Colonic mucosa (tissue), 4 donors: ENCODE measurements around the gene RFTN1. TPM values are rescaled to one million over a fixed set of nuclear protein-coding genes. Genes with fewer than 3 reads are reported as not detected.

ENCODE experiments used
- DNase-seq: peaks from one replicate; pipeline ENCODE4 v3.0.0-alpha.2; 2020
- H3K27ac ChIP-seq: fragments of 200-600 bp; one replicate; pipeline ENCODE4 v1.8.0; 2021
- H3K27me3 ChIP-seq: fragments of 200-600 bp; one replicate; pipeline ENCODE4 v1.8.0; 2021
- H3K36me3 ChIP-seq: fragments of 200-600 bp; one replicate; pipeline ENCODE4 v1.8.0; 2021
- H3K4me1 ChIP-seq: fragments of 200-600 bp; one replicate; pipeline ENCODE4 v1.8.0; 2021; ENCODE audit warnings: mild to moderate bottlenecking
- H3K4me3 ChIP-seq: fragments of 200-600 bp; one replicate; pipeline ENCODE4 v1.8.0; 2021
- H3K9ac ChIP-seq, 2 donors: one replicate each; pipeline ENCODE4 v1.7.0; 2013; ENCODE audit warnings: control low read depth in 2 of 2, low read depth in 2 of 2, low read length in 2 of 2
- H3K9me3 ChIP-seq: fragments of 200-600 bp; one replicate; pipeline ENCODE4 v1.8.0; 2021
- CTCF ChIP-seq: fragments of 200-600 bp; IDR thresholded peaks from one replicate; pipeline ENCODE4 v1.8.0; 2022; ENCODE audit warnings: antibody characterized with exemption, mild to moderate bottlenecking
- intact Hi-C: fragments of 100-400 bp; cut with DNase I; formaldehyde crosslinking; loops from one replicate; pipeline ENCODE4 v1.14.1; 2022
- total RNA-seq, 2 donors: library from RNA; stranded (reverse); fragmentation: NEBNext Ultra II Directional in 1 of 2; extraction: Animal tissue kit (Norgen Biotek cat#: 25700) in 1 of 2; gene quantifications; one replicate each; pipeline ENCODE4 v1.2.1, GENCODE V29; 2021
- donor health status: healthy.
- donor health status: DM: no; HTN: no; CAD: no.
- donor health status: DM: no; HTN: no; CAD: no.

The RFTN1 gene
- total RNA-seq, 2 donors from 2014 or later, result 4.0 to 10.2 TPM

- TF ChIP-seq CTCF, result no peak
- no peaks in the 10 kb centered on the region for H3K36me3 ChIP-seq
- no peak overlapping the region for H3K27ac ChIP-seq
- peak; percentile 14 for DNase-seq
- intact Hi-C loops, result no loop called here
- H3K4me3 ChIP-seq, result no peak overlapping the region
- no peaks in the 10 kb centered on the region for H3K27me3 ChIP-seq
- no peaks in the 10 kb centered on the region for H3K4me1 ChIP-seq
- H3K9me3 ChIP-seq, result no peaks in the 10 kb centered on the region
- no peak overlapping the region for H3K9ac ChIP-seq
These were observed 203.9 kb downstream of the RFTN1 start for GRCh38 chr3:16309558-16309957.

GRCh38 chr3:16308727-16309126 lies 204.8 kb downstream of the RFTN1 start:
- Histone ChIP-seq H3K9me3 (no peaks in the 10 kb centered on the region), H3K27me3 (no peaks in the 10 kb centered on the region), H3K4me3 (no peak overlapping the region), H3K27ac (no peak overlapping the region), H3K9ac (no peak overlapping the region), H3K36me3 (no peaks in the 10 kb centered on the region), H3K4me1 (no peaks in the 10 kb centered on the region)
- intact Hi-C loops, result no loop called here
- TF ChIP-seq CTCF, result no peak
- DNase-seq, result no peak

- Histone ChIP-seq H3K9me3 (no peaks in the 10 kb centered on the region), H3K27ac (no peak overlapping the region), H3K4me1 (no peaks in the 10 kb centered on the region), H3K4me3 (no peak overlapping the region), H3K9ac (no peak overlapping the region), H3K36me3 (no peaks in the 10 kb centered on the region), H3K27me3 (no peaks in the 10 kb centered on the region)
- DNase-seq, result peak; percentile 2
- TF ChIP-seq CTCF, result no peak
- intact Hi-C loops, result no loop called here
These were observed 205.5 kb downstream of the RFTN1 start for GRCh38 chr3:16307832-16308531.

- Histone ChIP-seq H3K4me3 (no peak overlapping the region), H3K4me1 (no peaks in the 10 kb centered on the region), H3K36me3 (no peaks in the 10 kb centered on the region), H3K9ac (peak overlapping the region in 1 of 2 donors; percentile 35), H3K27ac (no peak overlapping the region), H3K27me3 (no peaks in the 10 kb centered on the region), H3K9me3 (no peaks in the 10 kb centered on the region)
- DNase-seq, result no peak
- TF ChIP-seq CTCF, result no peak
- intact Hi-C loops, result no loop called here
These were observed 208.4 kb downstream of the RFTN1 start for GRCh38 chr3:16305111-16305541.

- H3K4me3 ChIP-seq, result no peak overlapping the region
- no peak for DNase-seq
- no peaks in the 10 kb centered on the region for H3K27me3 ChIP-seq
- no peaks in the 10 kb centered on the region for H3K9me3 ChIP-seq
- no peaks in the 10 kb centered on the region for H3K4me1 ChIP-seq
- intact Hi-C loops, result no loop called here
- no peak overlapping the region for H3K27ac ChIP-seq
- no peaks in the 10 kb centered on the region for H3K36me3 ChIP-seq
- no peak for TF ChIP-seq CTCF
- H3K9ac ChIP-seq, result no peak overlapping the region
These were observed 209.2 kb downstream of the RFTN1 start for GRCh38 chr3:16304061-16305010.
